ENCODE measurements around the gene GPR52.
"Not testable (repeated sequence)": the region's sequence is repeated elsewhere in the genome, so short reads cannot be mapped to it uniquely, and the experiment has no call there.

The GPR52 gene

DNA sequence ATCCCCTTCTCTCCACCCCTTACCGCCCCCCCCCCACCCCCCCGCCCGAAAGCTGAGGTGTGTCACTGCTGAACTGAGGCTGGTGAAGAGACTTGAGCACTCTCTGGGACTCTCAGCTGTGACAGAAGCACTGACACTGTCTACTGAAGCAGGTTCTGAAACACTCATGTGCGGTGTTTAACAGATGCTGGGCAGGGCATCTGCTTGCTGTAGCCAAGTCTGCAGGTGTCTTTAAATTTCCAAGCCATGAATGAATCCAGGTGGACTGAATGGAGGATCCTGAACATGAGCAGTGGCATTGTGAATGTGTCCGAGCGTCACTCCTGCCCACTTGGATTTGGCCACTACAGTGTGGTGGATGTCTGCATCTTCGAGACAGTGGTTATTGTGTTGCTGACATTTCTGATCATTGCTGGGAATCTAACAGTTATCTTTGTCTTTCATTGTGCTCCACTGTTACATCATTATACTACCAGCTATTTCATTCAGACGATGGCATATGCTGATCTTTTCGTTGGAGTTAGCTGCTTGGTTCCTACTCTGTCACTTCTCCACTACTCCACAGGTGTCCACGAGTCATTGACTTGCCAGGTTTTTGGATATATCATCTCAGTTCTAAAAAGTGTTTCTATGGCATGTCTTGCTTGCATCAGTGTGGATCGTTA, at the start of gene GPR52:
Gene GPR52 (plus strand): TSS at position 99 of the 665 bp plus-strand sequence. CDS start 148 bp downstream, at position 247.
- FAIRE-seq (no peak), DNase-seq (ENCODE audit: low spot score) (no peak)

GRCh38 chr1:174398246-174398645, 49.5 kb upstream of the GPR52 start:
- FAIRE-seq (no peak), DNase-seq (ENCODE audit: low spot score) (no peak)

GRCh38 chr1:174399211-174399610, 48.6 kb upstream of the GPR52 start:
- FAIRE-seq: no peak

GRCh38 chr1:174401075-174401474, 46.7 kb upstream of the GPR52 start:
- DNase-seq (ENCODE audit: low spot score): no peak
- no peak for FAIRE-seq

More at GRCh38 chr1:174399211-174399610, 48.6 kb upstream of the GPR52 start:
- DNase-seq (ENCODE audit: low spot score): no peak

GRCh38 chr1:174405219-174405618, 42.5 kb upstream of the GPR52 start:
- DNase-seq (ENCODE audit: low spot score) (no peak), FAIRE-seq (no peak)

DNA sequence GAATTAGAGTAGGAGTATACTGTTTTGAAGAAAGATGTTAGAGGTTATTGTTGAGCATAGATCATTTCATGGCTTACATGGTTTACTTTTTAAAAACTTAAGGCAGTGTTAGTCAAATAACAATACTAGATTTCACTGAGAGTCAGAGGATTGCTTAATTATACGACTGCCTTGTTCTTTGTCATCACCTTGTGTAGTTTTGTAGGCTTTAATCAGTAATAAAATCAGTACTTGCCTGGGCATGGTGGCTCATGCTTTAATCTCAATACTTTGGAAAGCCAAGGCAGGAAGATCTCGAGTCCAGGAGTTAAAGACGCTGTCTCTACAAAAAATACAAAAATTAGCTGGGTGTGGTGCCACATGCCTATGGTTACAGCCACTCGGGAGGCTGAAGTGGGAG, 41.3 kb upstream of the GPR52 start:
- no peak for DNase-seq (ENCODE audit: low spot score)
- no peak for FAIRE-seq

GRCh38 chr1:174407665-174408064, 40.1 kb upstream of the GPR52 start:
- DNase-seq (ENCODE audit: low spot score): no peak
- no peak for FAIRE-seq

DNA sequence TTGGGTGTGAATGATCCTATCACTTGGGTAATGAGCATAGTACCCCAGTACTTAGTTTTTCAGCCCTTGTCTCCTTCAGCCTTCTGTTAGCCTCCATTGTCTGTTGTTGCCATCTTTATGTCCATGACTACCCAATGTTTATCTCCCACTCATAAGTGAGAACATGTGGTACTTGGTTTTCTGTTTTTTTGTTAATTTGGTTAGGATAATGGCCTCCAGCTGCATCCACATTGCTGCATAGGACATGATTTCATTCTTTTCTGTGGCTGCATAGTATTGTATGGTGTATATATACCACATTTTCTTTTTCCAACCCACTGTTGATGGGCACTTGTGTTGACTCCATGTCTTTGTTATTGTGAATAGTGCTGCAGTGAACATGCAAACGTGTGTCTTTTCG, 39.6 kb upstream of the GPR52 start:
- FAIRE-seq (no peak), DNase-seq (ENCODE audit: low spot score) (no peak)

GRCh38 chr1:174409801-174410200, 38.0 kb upstream of the GPR52 start:
- not testable (repeated sequence) for FAIRE-seq; DNase-seq (ENCODE audit: low spot score)

GRCh38 chr1:174413632-174414031, 34.1 kb upstream of the GPR52 start:
- DNase-seq (ENCODE audit: low spot score) (no peak), FAIRE-seq (no peak)

DNA sequence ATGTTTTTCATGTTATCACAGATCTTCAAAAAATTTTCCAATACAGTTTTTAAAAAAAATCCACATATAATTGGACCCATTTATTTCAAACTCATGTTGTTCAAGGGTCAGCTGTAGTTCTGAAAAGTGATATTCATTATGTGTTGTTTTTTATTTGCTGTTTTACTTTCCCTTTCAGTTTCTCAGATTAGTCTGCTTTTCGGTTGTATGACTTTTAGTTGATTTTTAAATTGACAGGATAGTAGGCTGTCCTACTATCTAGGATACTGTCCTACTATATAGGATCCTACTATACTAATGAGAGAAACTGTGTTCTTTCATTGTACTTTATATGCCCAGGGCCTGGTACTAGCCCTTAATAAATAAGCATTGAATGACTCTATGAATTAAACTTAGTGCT, 33.6 kb upstream of the GPR52 start:
- FAIRE-seq (no peak), DNase-seq (ENCODE audit: low spot score) (no peak)

GRCh38 chr1:174415506-174415905, 32.3 kb upstream of the GPR52 start:
- FAIRE-seq (no peak), DNase-seq (ENCODE audit: low spot score) (no peak)

DNA sequence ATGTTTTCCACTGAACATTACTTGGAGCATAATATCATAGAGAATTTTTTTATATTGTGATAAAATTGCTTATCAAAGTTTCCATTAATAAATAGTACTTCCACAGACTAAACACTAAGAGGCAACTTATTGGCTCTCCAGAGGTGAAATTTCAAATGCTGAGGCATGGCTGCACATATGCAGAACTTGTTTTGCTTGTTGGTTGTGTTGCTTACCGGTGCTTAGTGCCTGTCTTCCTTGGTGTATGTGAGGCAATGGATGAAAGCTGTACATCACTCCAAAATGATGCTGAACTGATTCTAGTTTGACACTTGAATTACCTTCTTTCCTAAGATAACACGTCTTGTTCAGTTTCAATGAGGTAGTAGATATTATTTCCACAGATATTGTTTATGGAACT, 29.8 kb upstream of the GPR52 start:
- FAIRE-seq (no peak), DNase-seq (ENCODE audit: low spot score) (no peak)

GRCh38 chr1:174425121-174425520, 22.6 kb upstream of the GPR52 start:
- DNase-seq (ENCODE audit: low spot score) (no peak), FAIRE-seq (no peak)

- no peak for FAIRE-seq
- DNase-seq (ENCODE audit: low spot score): no peak
Measured at GRCh38 chr1:174426153-174426552, 21.6 kb upstream of the GPR52 start.

DNA sequence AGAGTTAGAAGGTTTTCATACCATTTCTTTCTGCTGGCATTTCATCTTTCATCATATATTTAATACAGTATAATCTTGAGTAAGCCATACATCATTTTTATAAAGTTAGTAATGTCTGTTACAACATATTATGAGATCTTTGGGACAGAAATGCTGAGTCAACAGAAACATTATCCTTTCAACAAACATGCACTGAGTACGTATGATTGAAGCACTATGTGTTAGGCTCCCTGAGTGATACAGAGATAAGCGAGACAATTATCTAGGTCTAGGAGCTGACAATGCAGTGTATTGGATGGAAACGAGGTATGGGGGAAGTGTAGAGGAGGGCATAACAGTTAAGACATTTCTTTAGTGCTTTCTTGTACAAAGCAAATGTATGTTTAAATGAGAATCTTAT, 19.7 kb upstream of the GPR52 start:
- DNase-seq (ENCODE audit: low spot score): no peak
- no peak for FAIRE-seq

DNA sequence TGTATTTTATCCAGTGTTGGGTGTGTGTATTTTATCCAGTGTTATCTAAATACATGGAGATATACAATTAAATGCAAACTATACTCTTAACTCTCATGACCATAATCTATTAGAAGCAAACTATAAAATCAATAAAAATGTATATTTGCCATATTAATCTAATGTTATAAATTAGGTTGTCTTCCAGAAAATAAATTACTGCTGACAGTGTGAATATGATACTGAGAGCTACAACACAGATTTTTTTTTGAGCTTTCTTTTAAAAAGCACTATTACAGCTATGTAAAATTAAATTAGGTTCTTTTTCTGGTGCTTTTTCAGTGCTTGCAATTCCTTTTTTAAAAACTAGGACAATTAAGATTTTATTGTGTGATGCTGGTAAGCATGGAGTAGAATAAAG, 19.0 kb upstream of the GPR52 start:
- DNase-seq (ENCODE audit: low spot score) (no peak), FAIRE-seq (no peak)

DNA sequence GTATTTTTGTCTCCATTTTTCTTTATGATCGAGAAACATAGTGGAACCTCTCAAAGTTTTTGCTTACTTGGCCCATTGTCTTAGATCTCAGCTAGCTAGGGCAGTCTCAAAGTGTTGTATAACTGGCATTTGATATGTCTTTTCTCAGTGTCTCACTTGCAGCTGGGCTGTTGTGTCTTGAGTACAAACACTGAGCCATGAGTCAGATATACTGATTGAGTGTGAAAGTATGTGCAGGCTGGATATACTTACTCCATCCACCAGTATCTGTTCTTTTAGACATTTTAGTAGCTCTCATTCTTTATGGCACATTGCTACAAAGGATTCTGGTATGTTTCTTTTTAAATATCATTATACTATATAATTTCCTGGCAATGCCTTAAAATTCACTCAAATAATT, 14.3 kb upstream of the GPR52 start:
- FAIRE-seq: no peak
- DNase-seq (ENCODE audit: low spot score): no peak

DNA sequence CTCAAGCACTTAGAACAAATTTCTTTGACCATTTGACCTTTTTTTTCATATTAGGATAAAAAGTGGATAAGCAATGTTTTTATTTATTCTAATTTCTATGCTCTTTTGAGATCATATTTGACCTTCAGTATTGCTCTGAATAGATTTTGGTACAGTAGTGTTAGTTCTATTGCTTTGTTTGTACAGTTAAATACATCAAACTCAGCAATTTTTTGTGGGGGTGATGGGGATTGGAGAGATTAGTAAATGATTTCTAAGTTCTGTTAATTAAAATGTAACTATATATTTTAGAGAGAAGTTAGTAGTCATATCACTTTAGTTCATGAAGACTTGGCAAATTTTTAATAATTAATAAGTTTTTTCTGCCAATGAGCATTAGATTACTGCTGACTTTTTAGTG, 2.4 kb upstream of the GPR52 start:
- DNase-seq (ENCODE audit: low spot score): no peak
- no peak for FAIRE-seq

DNA sequence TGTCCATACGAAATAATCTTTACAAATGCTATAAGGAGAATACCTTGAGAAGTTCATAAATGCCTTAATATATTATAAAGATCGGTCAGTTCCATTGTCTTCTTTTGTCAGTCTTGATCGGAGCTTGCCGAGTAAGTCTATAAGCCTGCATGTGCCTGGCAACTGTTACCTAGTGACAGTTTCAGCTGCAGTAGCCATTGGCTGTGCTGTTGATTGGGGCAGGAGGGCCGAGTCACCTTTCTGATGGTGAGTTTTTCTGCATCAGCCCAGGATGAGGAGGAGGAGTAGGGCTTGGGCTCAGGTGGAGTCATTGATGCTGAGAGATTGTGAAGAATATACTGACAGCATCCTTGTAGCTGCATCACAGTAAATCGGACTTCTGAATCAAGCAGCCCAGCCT, 1.9 kb upstream of the GPR52 start:
- FAIRE-seq: no peak
- DNase-seq (ENCODE audit: low spot score): no peak

GRCh38 chr1:174448531-174448883, 743 bp downstream of the GPR52 start:
- FAIRE-seq (no peak), DNase-seq (ENCODE audit: low spot score) (no peak)

- DNase-seq (ENCODE audit: low spot score) (no peak), FAIRE-seq (no peak)
Measured at GRCh38 chr1:174448974-174449373, 1.2 kb downstream of the GPR52 start.

DNA sequence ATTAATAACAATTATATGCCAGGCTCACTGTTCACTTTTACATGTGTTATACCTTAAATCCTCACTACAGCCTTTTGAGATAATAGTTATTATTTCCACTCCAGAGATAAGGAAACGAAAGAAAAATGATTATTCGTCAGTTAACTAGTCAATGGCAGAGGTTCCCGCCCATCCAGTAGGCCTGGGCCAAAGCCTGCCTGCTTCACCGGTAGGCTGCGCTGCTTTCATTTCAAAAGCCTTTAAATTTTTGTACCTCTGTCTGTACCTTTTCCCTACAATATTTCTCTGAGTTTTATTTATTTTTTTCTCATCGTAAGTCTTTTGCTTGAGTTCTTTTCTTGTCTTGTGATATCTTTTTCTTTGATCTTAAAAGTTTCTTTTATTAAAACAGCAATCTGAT, 3.6 kb downstream of the GPR52 start:
- DNase-seq (ENCODE audit: low spot score) (no peak), FAIRE-seq (no peak)

GRCh38 chr1:174465855-174466254, 18.1 kb downstream of the GPR52 start:
- DNase-seq (ENCODE audit: low spot score) (no peak), FAIRE-seq (no peak)

Data from urothelium cell line (cell line).